HG03025 (cell line): ENCODE data around the gene DENND1A.

Experiments used
- ATAC-seq: cut with Tn5 transposase; IDR thresholded peaks from one replicate; pipeline ENCODE4 v1.9.1; 2021; ENCODE audit warnings: mild to moderate bottlenecking, moderate library complexity; ENCODE audit not compliant: unreplicated experiment, low FRiP score

DENND1A gene

DNA sequence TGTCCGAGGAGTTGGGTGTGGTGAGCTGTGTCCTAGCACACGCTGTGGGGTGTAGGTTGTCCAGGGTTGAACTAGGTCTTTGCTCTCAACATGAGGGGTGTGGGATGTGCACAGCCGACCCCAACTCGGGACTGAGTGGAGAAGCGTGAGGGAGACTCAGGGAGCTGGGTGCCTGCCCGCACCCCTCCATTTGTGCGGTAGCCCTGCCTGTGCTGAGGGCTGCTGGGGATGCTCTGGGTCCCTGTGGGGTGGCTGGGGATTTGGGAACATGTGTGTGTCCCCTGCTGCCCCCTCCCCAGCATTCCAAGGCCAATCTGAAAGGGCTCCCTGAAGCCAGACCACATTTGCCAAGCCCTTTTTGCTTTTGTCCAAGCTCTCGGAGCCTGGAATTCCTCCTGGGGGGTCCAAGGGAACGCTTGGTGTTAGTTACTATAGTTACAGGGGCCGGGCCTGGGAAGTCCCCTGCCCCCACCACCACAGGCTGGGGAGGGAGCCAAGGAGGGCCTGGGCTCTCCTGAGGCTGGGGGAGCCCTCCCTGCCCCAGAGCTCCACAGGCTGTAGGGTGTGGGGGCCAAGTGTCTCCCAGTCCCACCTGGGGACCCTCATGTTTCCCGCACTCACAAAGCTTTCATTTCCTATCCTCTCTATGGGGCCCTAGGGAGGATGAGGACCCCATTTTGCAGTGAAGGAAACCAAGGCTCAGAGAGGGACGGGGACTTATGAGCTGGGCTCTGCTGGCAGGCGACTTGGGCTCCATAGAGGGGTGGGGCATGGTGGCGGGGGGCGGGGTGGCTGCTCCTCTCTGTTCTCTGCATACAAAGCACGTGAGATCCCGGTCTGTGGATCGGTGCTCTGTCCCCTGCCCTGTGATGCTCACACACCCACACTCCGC, 572.8 kb downstream of the DENND1A start:
- ATAC-seq: no peak

DNA sequence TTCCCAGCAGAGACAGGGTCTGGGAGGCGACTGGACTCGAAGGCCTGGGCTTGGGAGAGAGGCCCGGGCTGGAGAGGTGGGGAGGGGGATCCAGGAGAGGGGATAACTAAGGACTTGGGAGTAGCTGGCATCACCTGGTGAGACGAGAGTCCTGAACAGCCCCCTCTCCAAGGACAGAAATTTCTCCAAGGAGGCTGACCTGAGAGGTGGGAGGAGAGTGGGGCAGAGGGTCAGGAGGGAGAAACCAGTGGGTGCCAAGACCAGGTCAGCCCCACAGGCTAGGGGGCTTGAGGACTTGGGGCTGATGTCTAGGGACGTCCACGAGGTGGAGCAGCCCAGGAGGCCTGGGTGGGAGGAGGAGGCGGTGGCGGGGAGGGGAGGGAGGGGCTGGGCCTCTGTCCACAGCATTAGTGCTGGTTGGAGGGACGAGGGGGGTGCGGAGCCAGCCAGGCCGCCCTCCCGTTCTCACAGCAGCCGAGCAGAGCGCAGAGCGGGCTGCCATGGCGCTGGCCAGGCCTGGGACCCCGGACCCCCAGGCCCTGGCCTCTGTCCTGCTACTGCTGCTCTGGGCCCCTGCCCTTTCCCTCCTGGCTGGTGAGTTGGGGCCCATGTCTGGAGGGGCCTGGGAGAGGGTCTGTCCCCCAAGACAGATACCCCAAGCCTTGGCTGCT, 574.0 kb downstream of the DENND1A start, which contains the start of gene CRB2:
TSS of gene CRB2 (plus strand) at position 437 of the 671 bp plus-strand sequence. CDS start at position 501, 64 bp downstream.
- no peak for ATAC-seq

DNA sequence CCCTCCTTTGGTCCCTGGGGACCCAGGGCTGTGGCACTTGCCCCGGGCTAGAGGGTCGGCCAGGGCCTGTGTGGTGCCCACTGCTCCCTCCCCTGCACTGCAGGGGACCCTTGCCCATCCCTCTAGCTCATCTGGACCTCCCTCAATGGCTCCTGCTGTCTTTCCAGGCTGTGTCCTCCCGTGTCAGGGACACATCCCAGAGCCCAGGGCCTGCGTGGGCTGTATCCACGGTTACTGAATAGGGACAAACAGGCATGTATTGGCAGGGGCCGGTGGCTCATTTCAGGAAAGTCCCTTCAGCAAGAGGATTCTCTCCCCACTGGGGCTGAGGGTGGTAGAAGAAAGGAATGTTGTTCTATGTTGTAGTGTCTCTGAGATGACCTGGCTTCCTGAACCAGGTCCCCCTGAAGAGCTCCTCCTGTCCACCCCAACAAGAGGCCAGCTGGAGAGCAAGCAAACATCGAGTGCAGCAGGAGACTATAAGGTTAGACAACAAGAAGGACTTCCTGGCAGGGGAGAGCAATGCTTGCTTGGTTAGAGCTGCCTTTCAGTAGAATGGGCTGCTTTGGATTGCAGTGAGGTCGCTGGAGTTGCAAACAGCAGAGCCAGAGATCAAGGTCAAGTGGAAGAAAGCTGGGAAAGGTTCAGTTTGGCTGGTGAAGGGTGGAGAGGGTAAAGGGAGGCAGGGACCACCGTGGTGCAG, 575.0 kb downstream of the DENND1A start:
- ATAC-seq: no peak

DNA sequence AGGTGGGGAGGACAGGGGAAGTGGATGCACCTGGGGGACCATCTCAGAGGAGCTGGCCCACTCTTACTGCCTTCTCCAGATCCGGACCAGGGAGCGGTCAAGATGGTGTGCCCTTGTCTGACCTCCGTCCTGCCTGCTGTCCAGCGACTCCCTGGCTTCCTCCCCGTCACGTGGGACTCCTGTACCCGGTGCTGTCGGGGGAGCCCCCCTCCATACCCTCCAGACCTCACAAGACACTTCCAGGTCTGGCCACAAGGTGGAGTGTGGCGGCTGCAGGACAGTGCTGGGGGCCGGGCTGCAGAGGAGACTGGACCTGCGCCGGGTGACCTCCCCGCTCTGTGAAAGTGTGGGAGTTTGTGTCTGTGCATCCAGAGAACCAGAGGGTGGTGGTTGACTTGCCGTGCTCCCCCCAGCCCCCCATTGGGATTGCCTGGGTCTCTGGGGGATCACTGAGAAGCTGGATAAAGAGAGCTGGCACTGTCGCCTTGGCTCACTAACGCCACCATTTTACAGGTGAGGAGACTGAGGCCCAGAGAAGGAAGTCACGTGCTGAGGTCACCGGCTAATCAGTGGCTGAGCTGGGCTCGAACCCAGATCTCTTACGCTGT, 575.8 kb downstream of the DENND1A start:
- no peak for ATAC-seq

DNA sequence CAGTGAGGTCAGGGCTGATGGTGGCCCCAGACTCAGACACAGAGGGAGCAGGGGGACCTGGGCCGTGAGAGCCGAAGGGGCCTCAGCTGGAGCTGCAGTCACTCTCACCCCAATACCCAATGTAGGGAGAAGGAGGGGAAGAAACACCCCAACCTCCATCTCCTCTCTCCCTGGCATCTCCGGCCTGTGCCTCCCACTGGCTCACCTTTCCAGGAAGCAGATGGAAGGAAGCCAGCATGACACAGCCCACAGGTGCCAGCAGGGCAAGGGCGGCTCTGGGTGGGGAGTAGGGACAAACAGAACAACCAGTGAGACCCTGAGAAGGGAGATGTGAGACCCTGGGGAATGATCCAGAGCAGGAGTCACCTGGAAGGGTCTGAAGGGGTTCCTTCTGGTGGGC, 576.9 kb downstream of the DENND1A start:
- ATAC-seq: no peak

DNA sequence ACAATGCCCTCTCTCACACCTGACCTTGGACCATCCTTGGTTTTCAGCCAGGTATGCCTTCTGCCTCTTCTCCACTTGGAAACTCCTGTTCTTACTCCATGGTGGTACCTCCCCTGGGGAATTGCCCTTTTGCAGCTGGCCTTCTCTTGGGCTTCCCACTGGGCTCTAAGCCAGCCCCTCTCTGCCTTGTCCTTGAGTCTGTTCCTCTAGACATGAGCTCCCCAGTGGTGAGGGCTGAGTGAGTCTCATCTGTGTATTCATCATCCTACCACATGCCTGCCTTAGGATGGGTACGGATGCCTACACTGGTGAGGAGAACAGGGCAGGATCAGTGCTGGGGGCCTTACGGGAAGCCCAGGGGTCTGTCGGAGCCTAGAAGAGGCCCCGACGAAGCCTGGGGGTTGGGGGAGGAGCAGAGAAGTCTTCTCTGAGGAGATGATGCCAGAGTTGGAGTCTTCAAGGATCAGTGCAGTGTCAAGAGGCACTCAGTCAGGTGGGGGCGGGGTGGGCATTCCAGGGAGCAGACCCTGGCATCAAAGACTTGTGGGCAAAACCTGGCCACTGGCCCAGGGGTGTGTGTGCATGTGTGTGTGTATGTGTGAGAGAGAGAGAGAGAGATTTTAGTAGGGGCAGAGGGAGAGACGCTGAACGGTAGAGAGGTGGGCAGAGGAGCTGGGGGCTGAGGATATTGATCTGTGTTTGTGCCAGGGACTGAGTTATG, 579.2 kb downstream of the DENND1A start:
- ATAC-seq: no peak

DNA sequence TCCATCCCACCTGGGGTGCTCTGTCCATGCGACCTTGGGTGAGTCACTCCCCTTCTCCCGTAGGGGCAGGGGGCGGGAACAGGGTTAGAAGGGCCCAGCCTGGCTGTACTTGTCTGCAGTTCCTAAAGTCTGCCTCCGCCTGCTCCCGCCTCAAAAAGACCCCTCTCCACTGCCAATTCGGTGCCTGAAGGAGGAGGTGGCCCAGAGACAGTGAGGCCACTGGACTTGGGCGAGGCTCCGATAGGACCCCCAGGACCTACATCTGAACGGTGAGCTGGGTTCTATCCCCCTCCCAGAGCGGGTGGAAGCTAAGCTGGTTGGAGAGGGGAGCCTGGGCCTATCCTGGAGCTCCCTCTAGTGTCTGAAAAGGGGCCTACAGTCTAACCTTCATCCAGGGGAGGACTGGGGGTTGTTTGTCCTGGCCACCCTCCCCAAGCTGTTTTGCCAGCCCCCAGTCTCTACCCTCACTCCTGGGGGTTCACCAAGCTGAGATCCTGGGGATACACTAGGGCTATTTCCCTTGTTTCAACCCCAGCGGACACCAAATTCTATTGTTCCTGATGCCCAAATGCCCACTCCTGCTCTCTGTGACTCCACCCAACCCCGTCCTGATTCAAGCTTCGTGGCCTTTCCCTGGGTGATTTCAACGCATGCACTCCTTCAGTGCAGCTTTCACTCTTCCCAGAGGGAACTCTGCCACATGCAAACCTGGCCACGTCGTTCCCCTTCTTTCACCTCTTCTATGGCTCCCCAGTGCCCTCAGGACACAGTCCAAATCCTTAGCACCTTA, 580.0 kb downstream of the DENND1A start:
- ATAC-seq: no peak

DNA sequence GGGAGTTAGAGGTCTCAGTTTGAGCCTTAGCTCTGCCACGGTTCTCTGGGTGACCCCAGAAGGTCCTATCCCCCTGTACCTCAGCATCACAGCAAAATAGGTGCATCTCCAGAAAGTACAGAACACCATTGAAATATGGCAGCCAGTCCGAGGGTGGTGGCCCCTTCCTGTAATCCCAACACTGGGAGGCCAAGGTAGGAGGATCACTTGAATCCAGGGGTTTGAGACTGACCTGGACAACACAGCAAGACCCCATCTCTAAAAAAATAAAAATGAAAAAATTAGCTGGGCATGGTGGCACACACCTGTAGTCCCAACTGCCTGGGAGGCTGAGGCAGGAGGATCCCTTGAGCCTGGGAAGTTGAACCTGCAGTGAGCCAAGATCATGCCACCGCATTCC, 580.9 kb downstream of the DENND1A start:
- no peak for ATAC-seq

DNA sequence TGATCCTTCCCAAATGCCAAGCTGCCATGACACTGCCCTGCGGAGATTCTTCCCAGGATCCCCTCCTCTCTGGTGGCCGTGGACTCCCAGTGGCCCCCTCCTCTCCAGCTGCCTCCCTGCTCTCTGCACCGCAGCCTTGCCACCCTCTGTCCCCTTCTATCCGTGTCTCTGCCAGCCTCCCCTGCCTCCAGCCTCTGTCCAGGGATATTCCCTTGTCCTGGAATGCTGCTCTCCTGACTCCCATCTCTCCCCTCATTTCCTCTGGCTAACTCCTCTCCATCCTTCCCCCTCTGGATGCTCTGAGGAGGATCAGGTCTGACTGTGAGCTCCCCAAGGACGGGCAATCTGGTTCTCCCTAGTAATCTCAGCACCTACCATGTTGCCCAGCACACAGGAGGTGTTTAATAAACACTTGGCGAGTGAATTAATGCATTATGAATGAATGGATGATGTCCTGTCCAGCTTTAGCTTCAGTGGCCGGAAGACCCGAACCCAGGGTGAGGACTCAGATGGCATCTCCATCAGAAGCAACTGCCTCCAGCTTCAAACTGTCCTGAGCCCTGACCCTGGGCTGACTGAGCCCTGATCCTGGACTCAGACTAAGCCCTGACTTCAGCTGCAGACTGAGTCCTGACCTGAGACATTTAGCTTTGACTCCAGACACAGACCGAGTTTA, 581.5 kb downstream of the DENND1A start:
- no peak for ATAC-seq

DNA sequence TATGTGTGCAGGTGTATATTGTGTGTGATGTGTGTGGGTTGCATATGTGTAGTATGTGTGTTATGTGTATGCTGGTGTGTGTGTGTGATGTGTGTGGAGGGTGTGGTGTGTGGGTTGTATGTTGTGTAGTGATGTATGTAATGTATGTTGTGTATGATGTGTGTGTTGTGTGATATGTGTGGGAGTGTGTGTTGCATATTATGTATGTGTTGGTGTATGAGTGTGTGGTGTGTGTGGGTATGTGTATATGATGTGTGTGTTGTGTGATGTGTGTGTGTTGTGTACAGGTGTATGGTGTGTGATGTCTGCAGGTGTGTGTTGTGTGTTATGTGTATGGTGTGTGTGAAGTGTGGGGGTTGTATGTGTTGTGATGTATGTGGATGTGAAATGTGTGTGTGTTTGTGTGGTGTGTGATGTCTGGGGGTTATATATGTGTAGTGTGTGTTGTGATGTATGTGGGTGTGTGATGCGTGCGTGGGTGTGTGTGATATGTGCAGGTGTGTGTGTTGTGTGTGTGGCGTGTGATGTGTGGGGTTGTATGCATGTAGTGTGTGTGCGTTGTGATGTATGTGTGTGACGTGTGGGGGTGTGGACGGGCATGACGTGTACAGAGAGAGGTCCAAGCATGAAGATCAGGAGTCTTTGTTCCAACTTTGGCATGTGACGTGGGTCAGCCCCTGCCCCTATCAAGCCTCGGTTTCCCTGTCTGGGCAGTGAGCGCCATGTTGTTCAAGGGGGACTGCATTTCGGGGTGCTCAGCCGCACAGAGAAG, 582.5 kb downstream of the DENND1A start:
- ATAC-seq: no peak

DNA sequence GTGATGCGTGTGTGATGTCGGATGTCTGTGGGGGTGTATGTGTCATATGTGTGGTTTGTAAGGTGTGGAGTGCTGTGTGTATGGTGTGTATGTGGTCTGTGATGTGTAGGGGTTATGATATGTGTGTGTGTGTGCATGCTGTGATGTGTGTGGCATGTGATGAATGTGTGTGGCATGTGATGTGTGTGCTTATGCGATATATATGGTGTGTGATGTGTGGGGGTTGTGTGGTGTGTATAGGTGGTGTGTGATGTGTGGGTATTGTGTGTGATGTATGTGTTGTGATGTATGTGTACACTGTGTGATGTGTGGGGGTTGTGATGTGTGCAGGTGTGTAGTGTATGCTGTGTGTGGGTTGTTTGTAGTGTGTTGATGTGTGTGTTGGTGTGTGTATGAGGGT, 583.1 kb downstream of the DENND1A start:
- ATAC-seq: no peak

DNA sequence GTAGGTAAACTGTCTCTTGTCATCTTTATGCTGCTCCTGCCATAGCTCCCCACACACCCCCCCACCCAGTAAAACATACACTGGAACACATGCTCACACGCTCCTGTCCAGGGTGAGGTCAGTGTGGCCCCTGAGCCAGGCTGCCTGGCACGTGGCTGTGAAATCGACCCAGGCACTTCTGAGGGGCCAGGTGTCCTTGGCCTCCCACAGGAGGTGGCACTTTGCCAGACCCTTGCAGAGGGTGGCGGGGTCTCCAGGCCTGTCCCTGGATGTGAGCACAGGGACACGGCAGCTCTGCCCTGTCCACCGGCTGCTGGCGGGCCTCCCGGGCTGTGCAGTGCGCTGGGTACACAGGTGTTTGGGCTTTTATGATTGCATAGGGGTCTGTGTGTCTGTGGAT, 583.9 kb downstream of the DENND1A start:
- no peak for ATAC-seq

DNA sequence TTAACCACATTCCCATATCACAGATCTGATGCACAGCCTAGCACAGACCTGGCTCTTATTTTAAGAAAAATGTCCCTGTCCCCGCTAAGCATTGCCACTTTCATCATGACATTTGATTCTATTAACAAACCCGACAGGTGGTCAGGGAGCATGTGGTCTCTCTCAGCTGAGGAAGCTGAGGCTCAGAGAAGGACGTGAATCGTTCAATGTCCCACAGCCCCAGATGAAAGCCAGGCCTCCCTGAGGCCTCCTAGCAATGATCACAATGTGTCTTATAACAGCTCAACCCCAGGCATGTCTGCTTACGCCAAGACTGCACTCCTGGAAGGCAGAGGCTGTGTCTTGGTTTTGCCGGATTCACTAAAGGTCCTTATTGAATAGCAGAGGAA, 584.4 kb downstream of the DENND1A start:
- ATAC-seq: no peak

DNA sequence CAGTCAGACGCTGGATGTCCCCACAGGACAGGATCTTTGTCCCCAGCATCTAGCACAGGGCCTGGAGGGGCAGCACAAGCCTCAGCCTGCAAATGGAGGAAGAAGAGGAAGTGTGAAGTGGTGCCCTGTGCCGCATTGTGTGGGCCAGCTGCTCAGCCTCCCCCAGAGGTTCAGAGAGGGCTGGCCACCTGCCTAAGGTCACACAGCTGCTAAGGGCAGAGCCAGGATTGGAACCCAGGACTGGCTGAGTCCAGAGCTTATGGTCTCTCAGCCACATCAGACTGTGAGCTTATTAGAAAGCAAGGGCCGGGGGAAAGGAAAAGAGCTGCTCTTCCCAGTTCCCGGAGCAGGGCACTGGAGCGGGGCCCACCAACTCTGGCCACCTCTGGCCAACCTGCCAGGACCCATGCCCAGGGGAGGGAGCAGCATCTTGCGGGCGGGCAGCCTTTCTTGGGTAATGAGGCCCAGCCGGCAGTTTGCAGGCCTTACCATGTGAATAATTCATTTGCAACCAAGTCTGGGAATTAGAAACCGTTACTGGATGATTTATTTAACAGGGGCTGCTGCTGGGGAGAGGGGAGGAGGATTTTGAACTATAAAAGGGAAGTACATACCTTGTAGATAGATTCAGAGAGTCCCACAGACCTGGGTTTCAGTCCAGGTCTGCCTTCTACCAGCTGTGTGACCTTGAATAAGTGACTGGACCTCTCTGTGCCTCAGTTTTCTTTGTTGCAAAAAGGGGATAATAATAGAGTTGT, 585.6 kb downstream of the DENND1A start:
- ATAC-seq: no peak

DNA sequence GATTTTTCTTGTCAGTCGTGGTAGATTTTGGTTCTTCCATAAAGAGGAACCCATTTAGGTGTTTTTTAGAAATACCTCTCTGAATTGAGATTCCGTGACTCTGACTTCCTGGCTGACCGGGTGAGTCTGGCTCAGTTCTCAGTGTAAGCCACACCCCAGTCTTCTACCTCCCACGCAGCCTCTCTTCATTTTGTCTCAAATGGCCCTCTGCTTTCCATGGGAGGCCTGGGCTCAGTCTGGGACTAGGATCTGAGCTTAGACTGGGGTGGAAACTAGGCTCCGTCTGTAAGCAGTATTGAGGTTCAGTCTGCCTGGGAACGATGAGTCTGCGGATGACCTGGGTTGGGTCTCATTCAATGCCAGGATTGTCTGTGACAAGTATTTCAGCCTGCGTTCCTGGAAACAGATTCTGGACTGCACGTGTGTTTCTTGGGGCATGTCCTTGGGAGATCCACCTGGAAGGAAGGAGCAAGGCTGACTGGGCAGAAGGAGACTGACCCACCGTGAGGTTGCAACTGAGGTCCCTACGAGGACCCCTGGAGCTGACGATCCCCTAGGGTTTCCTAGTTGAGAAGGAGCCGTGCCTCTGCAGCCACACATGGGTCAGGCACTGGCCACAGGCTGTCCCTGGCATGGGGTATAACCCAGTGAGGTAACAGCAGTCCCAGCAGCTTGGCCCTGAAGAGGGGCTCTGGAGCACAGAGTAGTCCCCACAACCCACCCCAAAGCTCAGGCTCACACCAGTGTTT, 586.3 kb downstream of the DENND1A start:
- ATAC-seq: no peak

DNA sequence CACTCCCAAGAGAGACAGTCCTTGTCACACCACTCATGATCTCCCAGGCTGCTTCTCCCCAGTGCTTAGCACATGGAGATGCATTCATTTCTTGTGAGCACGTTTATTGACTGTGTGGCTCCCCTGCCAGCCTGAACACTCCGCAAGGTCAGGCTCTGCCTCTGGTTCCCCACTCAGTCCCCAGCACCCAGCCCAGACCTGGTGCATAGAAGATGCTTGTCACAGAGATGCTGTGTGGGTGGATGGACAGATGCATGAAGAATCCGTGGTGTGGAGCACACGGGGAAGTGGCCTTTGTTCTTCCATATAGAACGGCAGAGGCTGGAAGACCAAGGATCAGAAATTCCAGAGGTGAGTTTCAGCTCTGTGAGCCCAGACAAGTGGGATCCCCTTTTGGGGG, 587.7 kb downstream of the DENND1A start:
- ATAC-seq: no peak

DNA sequence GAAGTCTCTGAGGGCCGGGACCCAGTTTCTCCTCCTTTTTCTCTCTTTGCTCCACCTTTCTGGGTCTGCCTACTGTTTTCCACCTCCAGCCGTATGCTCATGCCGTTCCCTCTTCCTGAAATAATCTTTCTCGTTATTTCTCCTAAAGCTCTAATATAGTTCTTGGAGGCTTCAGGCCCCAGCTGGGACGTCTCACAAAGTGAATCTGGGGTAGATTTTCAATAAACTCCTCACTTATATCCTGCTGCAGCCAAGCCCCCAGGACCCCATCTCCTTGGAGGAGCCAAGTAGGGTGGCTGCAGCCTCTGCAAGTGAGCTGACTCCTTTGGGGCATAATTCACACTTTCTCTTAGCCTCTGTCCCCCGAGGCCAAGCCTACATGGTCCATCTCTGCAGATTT, 588.1 kb downstream of the DENND1A start:
- no peak for ATAC-seq
